Measurements from ENCODE around the gene SBNO1.

SBNO1 gene

DNA sequence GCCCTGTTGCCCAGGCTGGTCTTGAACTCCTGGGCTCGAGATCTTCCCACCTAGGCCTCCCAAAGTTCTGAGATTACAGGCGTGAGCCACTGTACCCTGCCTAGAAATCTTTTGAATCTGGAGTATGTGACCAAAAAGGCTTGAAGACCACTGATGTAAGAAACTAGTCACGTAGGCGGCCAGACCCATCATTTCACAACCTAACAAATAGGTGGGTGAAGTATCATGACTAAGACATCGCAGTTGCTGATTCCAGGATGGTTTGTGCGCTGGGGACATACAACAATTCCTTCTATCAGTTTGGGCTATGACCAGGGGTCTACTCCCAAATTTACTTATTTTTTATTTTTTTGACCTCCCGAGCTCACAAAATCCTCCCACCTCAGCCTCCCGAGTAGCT, 81.2 kb downstream of the SBNO1 start:
- Histone ChIP-seq H2AFZ (ENCODE audit: low read length) (no peak overlapping the region), H3K36me3 (ENCODE audit: insufficient read depth, low read length) (no peaks in the 10 kb centered on the region), H3K9ac (ENCODE audit: low read length) (no peak overlapping the region), H3K4me1 (ENCODE audit: insufficient read depth, low read length, severe bottlenecking) (peaks cover under 1% of the 10 kb centered on the region), H3K9me2 (ENCODE audit: low read depth, low read length) (no peaks in the 10 kb centered on the region), H3K4me2 (ENCODE audit: low read length) (no peak overlapping the region), H3K27me3 (ENCODE audit: insufficient read depth, low read length) (no peaks in the 10 kb centered on the region), H4K20me1 (ENCODE audit: insufficient read depth, low read length) (no peaks in the 10 kb centered on the region), H3K27ac (ENCODE audit: low read depth, low read length, poor library complexity, severe bottlenecking) (no peak overlapping the region), H3K79me2 (ENCODE audit: insufficient read depth, low read length) (no peaks in the 10 kb centered on the region), H3K9me3 (ENCODE audit: low read length) (no peaks in the 10 kb centered on the region), H3F3A (ENCODE audit: insufficient read depth, low read length) (no peaks in the 10 kb centered on the region), H3K4me3 (ENCODE audit: low read depth, low read length, poor library complexity, severe bottlenecking) (no peak overlapping the region)
- TF ChIP-seq EZH2 (IDR thresholded peaks at IDR 0.05; ENCODE audit: borderline replicate concordance, low read length) = no peak
- TF ChIP-seq, protein P1, sequence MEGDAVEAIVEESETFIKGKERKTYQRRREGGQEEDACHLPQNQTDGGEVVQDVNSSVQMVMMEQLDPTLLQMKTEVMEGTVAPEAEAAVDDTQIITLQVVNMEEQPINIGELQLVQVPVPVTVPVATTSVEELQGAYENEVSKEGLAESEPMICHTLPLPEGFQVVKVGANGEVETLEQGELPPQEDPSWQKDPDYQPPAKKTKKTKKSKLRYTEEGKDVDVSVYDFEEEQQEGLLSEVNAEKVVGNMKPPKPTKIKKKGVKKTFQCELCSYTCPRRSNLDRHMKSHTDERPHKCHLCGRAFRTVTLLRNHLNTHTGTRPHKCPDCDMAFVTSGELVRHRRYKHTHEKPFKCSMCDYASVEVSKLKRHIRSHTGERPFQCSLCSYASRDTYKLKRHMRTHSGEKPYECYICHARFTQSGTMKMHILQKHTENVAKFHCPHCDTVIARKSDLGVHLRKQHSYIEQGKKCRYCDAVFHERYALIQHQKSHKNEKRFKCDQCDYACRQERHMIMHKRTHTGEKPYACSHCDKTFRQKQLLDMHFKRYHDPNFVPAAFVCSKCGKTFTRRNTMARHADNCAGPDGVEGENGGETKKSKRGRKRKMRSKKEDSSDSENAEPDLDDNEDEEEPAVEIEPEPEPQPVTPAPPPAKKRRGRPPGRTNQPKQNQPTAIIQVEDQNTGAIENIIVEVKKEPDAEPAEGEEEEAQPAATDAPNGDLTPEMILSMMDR (IDR thresholded peaks at IDR 0.05; ENCODE audit: low read length) = no peak

DNA sequence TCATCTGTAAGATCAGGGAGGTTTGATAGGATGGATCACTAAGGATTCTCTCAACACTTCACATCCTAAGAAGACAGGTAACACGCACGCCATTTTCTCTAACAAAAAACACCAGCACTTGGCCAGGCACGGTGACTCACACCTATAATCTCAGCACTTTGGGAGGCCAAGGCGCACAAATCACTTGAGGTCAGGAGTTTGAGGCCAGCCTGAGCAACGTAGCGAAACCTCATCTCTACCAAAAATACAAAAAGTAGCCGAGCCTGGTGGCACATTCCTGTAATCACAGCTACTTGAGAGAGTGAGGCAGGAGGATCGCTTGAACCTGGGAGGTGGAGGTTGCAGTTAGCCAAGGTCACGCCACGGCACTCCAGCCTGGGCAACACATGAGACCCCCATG, 82.5 kb downstream of the SBNO1 start:
- Histone ChIP-seq H3K9me3 (ENCODE audit: low read length) (no peaks in the 10 kb centered on the region), H3K79me2 (ENCODE audit: insufficient read depth, low read length) (no peaks in the 10 kb centered on the region), H3K27ac (ENCODE audit: low read depth, low read length, poor library complexity, severe bottlenecking) (no peak overlapping the region), H3K4me2 (ENCODE audit: low read length) (no peak overlapping the region), H3K9ac (ENCODE audit: low read length) (no peak overlapping the region), H4K20me1 (ENCODE audit: insufficient read depth, low read length) (no peaks in the 10 kb centered on the region), H3K36me3 (ENCODE audit: insufficient read depth, low read length) (no peaks in the 10 kb centered on the region), H3K27me3 (ENCODE audit: insufficient read depth, low read length) (no peaks in the 10 kb centered on the region), H2AFZ (ENCODE audit: low read length) (no peak overlapping the region), H3K4me3 (ENCODE audit: low read depth, low read length, poor library complexity, severe bottlenecking) (no peak overlapping the region), H3K9me2 (ENCODE audit: low read depth, low read length) (no peaks in the 10 kb centered on the region), H3F3A (ENCODE audit: insufficient read depth, low read length) (no peaks in the 10 kb centered on the region), H3K4me1 (ENCODE audit: insufficient read depth, low read length, severe bottlenecking) (peaks cover 7% of the 10 kb centered on the region)
- no peak for TF ChIP-seq EZH2 (IDR thresholded peaks at IDR 0.05; ENCODE audit: borderline replicate concordance, low read length)
- TF ChIP-seq, protein P1 (IDR thresholded peaks at IDR 0.05; ENCODE audit: low read length) = no peak

DNA sequence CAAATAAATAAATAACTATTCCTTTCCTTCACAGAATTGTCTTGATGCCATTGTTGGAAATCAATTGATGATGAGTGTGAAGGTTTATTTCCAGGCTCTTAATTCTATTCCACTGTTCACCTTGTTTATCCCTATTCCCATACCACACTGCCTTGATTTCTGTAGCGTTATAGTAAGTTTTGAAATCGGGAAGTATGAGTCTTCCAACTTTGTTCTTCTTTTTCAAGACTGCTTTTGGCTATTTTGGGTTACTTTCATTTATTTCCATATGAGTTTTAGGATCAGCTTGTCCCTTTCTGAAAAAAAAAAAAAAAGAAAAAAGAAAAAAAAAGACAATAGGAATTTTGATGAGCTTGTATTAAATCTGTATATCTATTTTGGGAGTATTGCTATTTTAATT, 83.7 kb downstream of the SBNO1 start:
- no peaks in the 10 kb centered on the region for H3K27me3 ChIP-seq (ENCODE audit: insufficient read depth, low read length)
- H3K9ac ChIP-seq (ENCODE audit: low read length) = no peak overlapping the region
- no peak overlapping the region for H3K27ac ChIP-seq (ENCODE audit: low read depth, low read length, poor library complexity, severe bottlenecking)
- H3K4me1 ChIP-seq (ENCODE audit: insufficient read depth, low read length, severe bottlenecking) = peaks cover 7% of the 10 kb centered on the region
- no peaks in the 10 kb centered on the region for H3K9me2 ChIP-seq (ENCODE audit: low read depth, low read length)
- H3F3A ChIP-seq (ENCODE audit: insufficient read depth, low read length) = no peaks in the 10 kb centered on the region
- TF ChIP-seq EZH2 (IDR thresholded peaks at IDR 0.05; ENCODE audit: borderline replicate concordance, low read length) = no peak
- TF ChIP-seq, protein P1 (IDR thresholded peaks at IDR 0.05; ENCODE audit: low read length) = no peak
- no peaks in the 10 kb centered on the region for H3K36me3 ChIP-seq (ENCODE audit: insufficient read depth, low read length)
- no peaks in the 10 kb centered on the region for H4K20me1 ChIP-seq (ENCODE audit: insufficient read depth, low read length)
- H3K4me3 ChIP-seq (ENCODE audit: low read depth, low read length, poor library complexity, severe bottlenecking) = no peak overlapping the region
- no peaks in the 10 kb centered on the region for H3K79me2 ChIP-seq (ENCODE audit: insufficient read depth, low read length)
- no peak overlapping the region for H3K4me2 ChIP-seq (ENCODE audit: low read length)
- no peaks in the 10 kb centered on the region for H3K9me3 ChIP-seq (ENCODE audit: low read length)
- H2AFZ ChIP-seq (ENCODE audit: low read length) = no peak overlapping the region

Measured in OCI-LY1 (cell line).